PC-3 (cell line): ENCODE measurements around the gene LRRC49. TPM values are rescaled to one million over a fixed set of nuclear protein-coding genes. Genes with fewer than 3 reads are reported as not detected.

ENCODE experiments used
- ATAC-seq: fragments of 200-7000 bp; cut with Tn5 transposase; 2 replicates; pipeline ENCODE4 v1.9.1; 2020; ENCODE audit warnings: mild to moderate bottlenecking, moderate library complexity
- BruUV-seq: library from RNA; stranded (reverse); fragments of 400-500 nt; replicated peaks from 2 replicates; lab custom pipeline; 2021; lab: Mats Ljungman, UMichigan
- CTCF ChIA-PET: fragments of 300-600 bp; sonication (Branson Sonifier 250); formaldehyde crosslinking; loops from one replicate; lab custom pipeline; 2022; ENCODE audit warnings: antibody characterized with exemption; lab: Charles Lee
- POLR2A ChIA-PET: fragments of 300-600 bp; sonication (Branson Sonifier 250); formaldehyde crosslinking; loops from one replicate; lab custom pipeline; 2022; ENCODE audit warnings: antibody characterized with exemption; ENCODE audit not compliant: unreplicated experiment; lab: Charles Lee
- DNase-seq: peaks from one replicate; pipeline ENCODE4 v3.0.0-alpha.2; 2015
- H2AFZ ChIP-seq: fragments of 300-600 bp; sonication (generic); 2 replicates; pipeline ENCODE4 v1.6.0; 2016; ENCODE audit warnings: antibody characterized with exemption, low read length
- H3F3A ChIP-seq: fragments of 300-600 bp; sonication (generic); one replicate; pipeline ENCODE4 v1.6.0; 2017; ENCODE audit warnings: antibody characterized with exemption, low read length, control low read depth, mild to moderate bottlenecking; ENCODE audit not compliant: unreplicated experiment
- H3K27ac ChIP-seq: fragments of 300-600 bp; sonication (generic); 2 replicates; pipeline ENCODE4 v1.5.1; 2016; ENCODE audit warnings: mild to moderate bottlenecking, low read length
- H3K27me3 ChIP-seq: fragments of 300-600 bp; sonication (generic); 2 replicates; pipeline ENCODE4 v1.6.1; 2016; ENCODE audit warnings: low read length, mixed read lengths
- H3K36me3 ChIP-seq: fragments of 300-600 bp; sonication (generic); 2 replicates; pipeline ENCODE4 v1.6.1; 2016; ENCODE audit warnings: low read depth, mixed run types, low read length, mixed read lengths
- H3K4me1 ChIP-seq: fragments of 300-600 bp; sonication (generic); 2 replicates; pipeline ENCODE4 v1.5.1; 2016; ENCODE audit warnings: low read length; ENCODE audit not compliant: insufficient read depth
- H3K4me2 ChIP-seq: fragments of 300-600 bp; sonication (generic); 2 replicates; pipeline ENCODE4 v1.6.0; 2016; ENCODE audit warnings: low read length
- H3K4me3 ChIP-seq: fragments of 300-600 bp; sonication (generic); 2 replicates; pipeline ENCODE4 v1.5.1; 2016; ENCODE audit warnings: mild to moderate bottlenecking, low read length, mixed read lengths
- H3K79me2 ChIP-seq: fragments of 300-600 bp; sonication (generic); 2 replicates; pipeline ENCODE4 v1.6.1; 2017; ENCODE audit warnings: low read length, mixed read lengths
- H3K9ac ChIP-seq: fragments of 300-600 bp; sonication (generic); 2 replicates; pipeline ENCODE4 v1.6.0; 2016; ENCODE audit warnings: mild to moderate bottlenecking, low read length
- H3K9me2 ChIP-seq: fragments of 300-600 bp; sonication (generic); replicated peaks from 2 replicates; pipeline ENCODE4 v1.6.1; 2016; ENCODE audit warnings: mixed run types, low read length, mixed read lengths
- H3K9me3 ChIP-seq: fragments of 300-600 bp; sonication (generic); 2 replicates; pipeline ENCODE4 v1.6.1; 2016; ENCODE audit warnings: low read length, mixed read lengths
- H4K20me1 ChIP-seq: fragments of 300-600 bp; sonication (generic); 2 replicates; pipeline ENCODE4 v1.6.1; 2016; ENCODE audit warnings: low read length, mixed read lengths
- CTCF ChIP-seq: fragments of 300-600 bp; sonication (generic); conservative IDR thresholded peaks from 2 replicates; pipeline ENCODE4 v1.5.1; 2017; ENCODE audit warnings: antibody characterized with exemption, low read depth, mild to moderate bottlenecking, low read length
- EZH2 ChIP-seq: fragments of 300-600 bp; sonication (generic); IDR thresholded peaks from one replicate; pipeline ENCODE4 v1.6.1; 2017; ENCODE audit warnings: antibody characterized with exemption, mild to moderate bottlenecking, low read length; ENCODE audit not compliant: unreplicated experiment
- EZH2phosphoT487 ChIP-seq: fragments of 300-600 bp; sonication (generic); IDR thresholded peaks from 2 replicates; pipeline ENCODE4 v1.6.1; 2018; ENCODE audit warnings: mild to moderate bottlenecking, antibody characterized with exemption, low read length, borderline replicate concordance
- intact Hi-C: fragments of 100-400 bp; cut with micrococcal nuclease; formaldehyde crosslinking; loops from 2 replicates; pipeline ENCODE4 v1.9.0; 2023
- total RNA-seq: library from RNA; depleted of rRNA; stranded (reverse); fragments of >200 nt; gene quantifications from 2 replicates; pipeline ENCODE4 v1.2.3, GENCODE V29; 2014

LRRC49 gene
- total RNA-seq, 1 experiment from 2014 or later, result 7.7 TPM

GRCh38 chr15:71084264-71084663, 191.6 kb downstream of the LRRC49 start:
- H3K9me2 ChIP-seq, result no peaks in the 10 kb centered on the region
- H3K27ac ChIP-seq, result no peak overlapping the region
- no peaks in the 10 kb centered on the region for H3K36me3 ChIP-seq
- H2AFZ ChIP-seq, result no peak overlapping the region
- H3K4me1 ChIP-seq, result peaks cover 16% of the 10 kb centered on the region
- no TSS peak for BruUV-seq
- ATAC-seq (no peak), DNase-seq (no peak)
- no peaks in the 10 kb centered on the region for H3K27me3 ChIP-seq
- no peak for TF ChIP-seq EZH2phosphoT487
- H4K20me1 ChIP-seq, result no peaks in the 10 kb centered on the region
- peaks cover 9% of the 10 kb centered on the region for H3F3A ChIP-seq
- H3K9me3 ChIP-seq, result no peaks in the 10 kb centered on the region
- CTCF ChIA-PET, result no interaction called here
- H3K9ac ChIP-seq, result no peak overlapping the region
- intact Hi-C loops, result no loop called here
- no peak overlapping the region for H3K4me2 ChIP-seq
- no peak overlapping the region for H3K4me3 ChIP-seq
- no peaks in the 10 kb centered on the region for H3K79me2 ChIP-seq
- POLR2A ChIA-PET, result no interaction called here

GRCh38 chr15:71085809-71086208, 193.2 kb downstream of the LRRC49 start:
- H3K27ac ChIP-seq, result no peak overlapping the region
- CTCF ChIA-PET, result no interaction called here

GRCh38 chr15:71088155-71088554, 195.5 kb downstream of the LRRC49 start:
- no peak overlapping the region for H3K9ac ChIP-seq
- H3K36me3 ChIP-seq, result no peaks in the 10 kb centered on the region
- no TSS peak for BruUV-seq
- H2AFZ ChIP-seq, result no peak overlapping the region
- no peaks in the 10 kb centered on the region for H3K79me2 ChIP-seq
- no peaks in the 10 kb centered on the region for H3K9me3 ChIP-seq
- CTCF ChIA-PET, result no interaction called here
- no peak overlapping the region for H3K4me2 ChIP-seq
- ATAC-seq (no peak), DNase-seq (no peak)
- H3K27me3 ChIP-seq, result no peaks in the 10 kb centered on the region
- H4K20me1 ChIP-seq, result no peaks in the 10 kb centered on the region
- POLR2A ChIA-PET, result no interaction called here
- no peak overlapping the region for H3K27ac ChIP-seq
- intact Hi-C loops, result no loop called here
- H3F3A ChIP-seq, result no peaks in the 10 kb centered on the region
- peaks cover 6% of the 10 kb centered on the region for H3K4me1 ChIP-seq
- H3K9me2 ChIP-seq, result no peaks in the 10 kb centered on the region
- TF ChIP-seq CTCF (no peak), EZH2phosphoT487 (no peak), EZH2 (no peak)
- H3K4me3 ChIP-seq, result no peak overlapping the region

More at GRCh38 chr15:71085809-71086208, 193.2 kb downstream of the LRRC49 start:
- POLR2A ChIA-PET, result no interaction called here
- no peak overlapping the region for H3K9ac ChIP-seq
- no peaks in the 10 kb centered on the region for H3F3A ChIP-seq
- no peaks in the 10 kb centered on the region for H3K9me3 ChIP-seq
- H3K9me2 ChIP-seq, result no peaks in the 10 kb centered on the region
- H3K36me3 ChIP-seq, result no peaks in the 10 kb centered on the region
- H3K27me3 ChIP-seq, result no peaks in the 10 kb centered on the region
- no peak for ATAC-seq
- no peak overlapping the region for H3K4me3 ChIP-seq
- H3K4me2 ChIP-seq, result no peak overlapping the region
- no peak for DNase-seq
- intact Hi-C loops, result no loop called here
- H2AFZ ChIP-seq, result no peak overlapping the region
- H4K20me1 ChIP-seq, result no peaks in the 10 kb centered on the region
- H3K79me2 ChIP-seq, result no peaks in the 10 kb centered on the region
- peaks cover 2% of the 10 kb centered on the region for H3K4me1 ChIP-seq
- no TSS peak for BruUV-seq
- TF ChIP-seq EZH2phosphoT487 (no peak), CTCF (no peak), EZH2 (no peak)
